GM23338 (cell line): ENCODE measurements around the gene CEP95. TPM values are rescaled to one million over a fixed set of nuclear protein-coding genes. Genes with fewer than 3 reads are reported as not detected.

Experiments
- ATAC-seq: fragments of 200-7000 bp; cut with Tn5 transposase; 3 replicates; pipeline ENCODE4 v1.9.1; 2020
- DNase-seq: peaks from one replicate; pipeline ENCODE4 v3.0.0-alpha.2; 2015; ENCODE audit warnings: low spot score
- H2AFZ ChIP-seq: fragments of 200-600 bp; sonication (generic); 2 replicates; pipeline ENCODE4 v1.8.0; 2016; ENCODE audit warnings: antibody characterized with exemption, mild to moderate bottlenecking, moderate library complexity
- H3F3A ChIP-seq: fragments of 200-600 bp; sonication (generic); replicated peaks from 2 replicates; pipeline ENCODE4 v1.8.0; 2017; ENCODE audit warnings: antibody characterized with exemption, mixed run types, low read depth
- H3K27ac ChIP-seq: fragments of 200-600 bp; sonication (generic); 2 replicates; pipeline ENCODE4 v1.6.1; 2016; ENCODE audit warnings: low read depth
- H3K27me3 ChIP-seq: fragments of 200-600 bp; sonication (generic); 2 replicates; pipeline ENCODE4 v1.8.0; 2016; ENCODE audit warnings: mild to moderate bottlenecking, mixed run types, moderate library complexity; ENCODE audit not compliant: insufficient read depth
- H3K36me3 ChIP-seq: fragments of 200-600 bp; sonication (generic); 2 replicates; pipeline ENCODE4 v1.8.0; 2016; ENCODE audit warnings: mild to moderate bottlenecking; ENCODE audit not compliant: insufficient read depth
- H3K4me1 ChIP-seq: fragments of 200-600 bp; sonication (generic); 2 replicates; pipeline ENCODE4 v1.8.0; 2016; ENCODE audit warnings: mild to moderate bottlenecking, moderate library complexity; ENCODE audit not compliant: insufficient read depth
- H3K4me2 ChIP-seq: fragments of 200-600 bp; sonication (generic); 2 replicates; pipeline ENCODE4 v1.7.1; 2017; ENCODE audit warnings: mixed run types
- H3K4me3 ChIP-seq: fragments of 200-600 bp; sonication (generic); 2 replicates; pipeline ENCODE4 v1.6.1; 2016; ENCODE audit warnings: mixed run types
- H3K79me2 ChIP-seq: fragments of 200-600 bp; sonication (generic); replicated peaks from 2 replicates; pipeline ENCODE4 v1.8.0; 2017; ENCODE audit warnings: mild to moderate bottlenecking; ENCODE audit not compliant: insufficient read depth
- H3K9me2 ChIP-seq: fragments of 200-600 bp; sonication (generic); 2 replicates; pipeline ENCODE4 v1.8.0; 2017; ENCODE audit not compliant: insufficient read depth
- H4K20me1 ChIP-seq: fragments of 200-600 bp; sonication (generic); replicated peaks from 2 replicates; pipeline ENCODE4 v1.8.0; 2017; ENCODE audit warnings: mild to moderate bottlenecking; ENCODE audit not compliant: insufficient read depth
- H3K27ac Mint-ChIP-seq: 2 replicates; pipeline ENCODE4 v1.8.0; 2020; ENCODE audit warnings: inconsistent platforms, mild to moderate bottlenecking, moderate library complexity, mixed read lengths
- H3K27me3 Mint-ChIP-seq: 3 replicates; pipeline ENCODE4 v1.8.0; 2022; ENCODE audit warnings: low read depth, mild to moderate bottlenecking, moderate library complexity, mixed read lengths, inconsistent platforms; ENCODE audit not compliant: insufficient read depth, poor library complexity
- H3K36me3 Mint-ChIP-seq: 3 replicates; pipeline ENCODE4 v1.8.0; 2021; ENCODE audit warnings: low read depth, mild to moderate bottlenecking, inconsistent platforms, moderate library complexity, mixed read lengths
- H3K4me1 Mint-ChIP-seq: 3 replicates; pipeline ENCODE4 v1.8.0; 2020; ENCODE audit warnings: mild to moderate bottlenecking, inconsistent platforms, mixed read lengths
- H3K4me3 Mint-ChIP-seq: 3 replicates; pipeline ENCODE4 v1.8.0; 2021; ENCODE audit warnings: moderate library complexity, mild to moderate bottlenecking, inconsistent platforms, mixed read lengths
- H3K9me3 Mint-ChIP-seq: 3 replicates; pipeline ENCODE4 v1.8.0; 2020; ENCODE audit warnings: moderate library complexity, mild to moderate bottlenecking, inconsistent platforms, mixed read lengths
- CREB1 ChIP-seq: fragments of 250-450 bp; sonication (Bioruptor Pico); IDR thresholded peaks from 2 replicates; pipeline ENCODE4 v1.5.0; 2020; ENCODE audit warnings: low read depth, mild to moderate bottlenecking, moderate library complexity
- CTCF ChIP-seq, 2 experiments: fragments of 200-600 bp in 1 of 2; sonication (generic) in 1 of 2; conservative IDR thresholded peaks; 2 replicates each; pipeline versions ENCODE4 v1.5.1 to v1.6.1; 2016 to 2017; ENCODE audit warnings: antibody characterized with exemption in 2 of 2, low read depth in 2 of 2, mild to moderate bottlenecking in 2 of 2, moderate library complexity in 1 of 2
- ETS1 ChIP-seq: IDR thresholded peaks from 2 replicates; pipeline ENCODE4 v1.6.1; 2016; ENCODE audit warnings: antibody characterized with exemption
- EZH2 ChIP-seq: fragments of 200-600 bp; sonication (generic); IDR thresholded peaks from one replicate; pipeline ENCODE4 v1.8.0; 2017; ENCODE audit warnings: antibody characterized with exemption, mild to moderate bottlenecking, low read depth; ENCODE audit not compliant: unreplicated experiment
- EZH2phosphoT487 ChIP-seq: fragments of 200-600 bp; sonication (generic); IDR thresholded peaks from one replicate; pipeline ENCODE4 v1.8.1; 2018; ENCODE audit warnings: antibody characterized with exemption; ENCODE audit not compliant: unreplicated experiment
- JUNB ChIP-seq: IDR thresholded peaks from one replicate; pipeline ENCODE4 v1.6.1; 2016; ENCODE audit warnings: antibody characterized with exemption; ENCODE audit not compliant: unreplicated experiment
- NANOG ChIP-seq: IDR thresholded peaks from 2 replicates; pipeline ENCODE4 v1.6.1; 2016; ENCODE audit warnings: antibody characterized with exemption, borderline replicate concordance
- POLR2AphosphoS5 ChIP-seq: IDR thresholded peaks from 2 replicates; pipeline ENCODE4 v1.6.1; 2016; ENCODE audit warnings: antibody characterized with exemption, low read depth
- REST ChIP-seq: IDR thresholded peaks from one replicate; pipeline ENCODE4 v1.6.1; 2018; ENCODE audit warnings: antibody characterized with exemption; ENCODE audit not compliant: unreplicated experiment
- STAT1 ChIP-seq: IDR thresholded peaks from one replicate; pipeline ENCODE4 v1.6.1; 2016; ENCODE audit warnings: antibody characterized with exemption; ENCODE audit not compliant: unreplicated experiment
- ZNF114 ChIP-seq: fragments of 250-450 bp; sonication (Bioruptor Pico); IDR thresholded peaks from 2 replicates; pipeline ENCODE4 v1.5.0; 2020; ENCODE audit warnings: mild to moderate bottlenecking, moderate library complexity
- ZNF331 ChIP-seq: fragments of 250-450 bp; sonication (Bioruptor Pico); IDR thresholded peaks from 2 replicates; pipeline ENCODE4 v1.5.0; 2020; ENCODE audit warnings: low read depth, mild to moderate bottlenecking, moderate library complexity
- ZNF462 ChIP-seq: fragments of 250-450 bp; sonication (Bioruptor Pico); IDR thresholded peaks from 2 replicates; pipeline ENCODE4 v1.5.0; 2020; ENCODE audit warnings: mild to moderate bottlenecking, moderate library complexity
- polyA plus RNA-seq: library from polyadenylated mRNA; unstranded; fragments of >200 nt; fragmentation: Nextera tagmentation; extraction: Ambion mirVana; gene quantifications from 2 replicates; pipeline ENCODE4 v1.2.1, GENCODE V29; 2016
- total RNA-seq: library from RNA; depleted of rRNA; stranded (reverse); fragments of >200 nt; shearing (Covaris generic); gene quantifications from 2 replicates; pipeline ENCODE4 v1.2.3, GENCODE V29; 2014

The CEP95 gene
- total and polyA plus RNA-seq, 2 experiments from 2014 or later: 41.1 to 45.4 TPM

- Mint-ChIP-seq H3K27me3 (peaks cover 9% of the 10 kb centered on the region), H3K4me1 (peaks cover 6% of the 10 kb centered on the region), H3K4me3 (no peak overlapping the region; the same call in 2 of the 3 replicates), H3K36me3 (peaks cover 27% of the 10 kb centered on the region), H3K9me3 (no peaks in the 10 kb centered on the region), H3K27ac (no peak overlapping the region)
- Histone ChIP-seq H3K27me3 (no peaks in the 10 kb centered on the region), H3K4me3 (no peak overlapping the region), H3K36me3 (peaks cover 6% of the 10 kb centered on the region; the same call in 1 of the 2 replicates), H3K27ac (no peak overlapping the region), H4K20me1 (no peaks in the 10 kb centered on the region), H2AFZ (no peak overlapping the region), H3K9me2 (no peaks in the 10 kb centered on the region), H3F3A (no peaks in the 10 kb centered on the region), H3K79me2 (no peaks in the 10 kb centered on the region), H3K4me2 (no peak overlapping the region), H3K4me1 (peaks cover 9% of the 10 kb centered on the region; the same call in 1 of the 2 replicates)
- TF ChIP-seq REST (no peak), CREB1 (CRISPR knock-in tag) (no peak), POLR2AphosphoS5 (no peak), ZNF462 (CRISPR knock-in tag) (no peak), CTCF (conservative IDR thresholded peaks at IDR 0.05; ENCODE audit: low read depth in 2 of 2) (no peak), EZH2phosphoT487 (no peak), ETS1 (no peak), STAT1 (no peak), NANOG (no peak), JUNB (no peak), ZNF331 (CRISPR knock-in tag) (no peak), EZH2 (no peak), ZNF114 (no peak)
- DNase-seq (no peak), ATAC-seq (no peak)
These were observed 76.3 kb downstream of the CEP95 start for GRCh38 chr17:64583038-64583437.
